HG02852 (cell line): ENCODE measurements around the gene GNAQ.

Experiments
- ATAC-seq: cut with Tn5 transposase; IDR thresholded peaks from one replicate; pipeline ENCODE4 v1.9.1; 2021; ENCODE audit warnings: mild to moderate bottlenecking, moderate library complexity; ENCODE audit not compliant: unreplicated experiment

The GNAQ gene

GRCh38 chr9:77826116-77826515 lies 205.5 kb downstream of the GNAQ start:
- no peak for ATAC-seq

GRCh38 chr9:77825361-77825760 lies 206.2 kb downstream of the GNAQ start:
- ATAC-seq: no peak

GRCh38 chr9:77820293-77820954 lies 211.2 kb downstream of the GNAQ start:
- ATAC-seq: no peak

GRCh38 chr9:77819657-77820056 lies 212.0 kb downstream of the GNAQ start:
- no peak for ATAC-seq

- ATAC-seq: no peak
Observed at GRCh38 chr9:77817590-77818311, 213.9 kb downstream of the GNAQ start.

GRCh38 chr9:77816641-77817341 lies 214.8 kb downstream of the GNAQ start:
- ATAC-seq: no peak

GRCh38 chr9:77815260-77815659 lies 216.4 kb downstream of the GNAQ start:
- no peak for ATAC-seq

- no peak for ATAC-seq
Observed at GRCh38 chr9:77811832-77812231, 219.8 kb downstream of the GNAQ start.

GRCh38 chr9:77810637-77811119 lies 220.9 kb downstream of the GNAQ start:
- ATAC-seq: no peak

GRCh38 chr9:77810047-77810446 lies 221.6 kb downstream of the GNAQ start:
- ATAC-seq: no peak

GRCh38 chr9:77809552-77809951 lies 222.1 kb downstream of the GNAQ start:
- no peak for ATAC-seq

GRCh38 chr9:77808751-77809081 lies 222.9 kb downstream of the GNAQ start:
- ATAC-seq: no peak

GRCh38 chr9:77807846-77808750 lies 223.5 kb downstream of the GNAQ start:
- no peak for ATAC-seq

- no peak for ATAC-seq
Observed at GRCh38 chr9:77807281-77807683, 224.3 kb downstream of the GNAQ start.

GRCh38 chr9:77806741-77807140 lies 224.9 kb downstream of the GNAQ start:
- no peak for ATAC-seq

- no peak for ATAC-seq
Observed at GRCh38 chr9:77805810-77806209, 225.8 kb downstream of the GNAQ start.

GRCh38 chr9:77803423-77803822 lies 228.2 kb downstream of the GNAQ start:
- ATAC-seq: no peak

GRCh38 chr9:77802515-77803293 lies 228.9 kb downstream of the GNAQ start:
- no peak for ATAC-seq

GRCh38 chr9:77802064-77802463 lies 229.5 kb downstream of the GNAQ start:
- no peak for ATAC-seq

GRCh38 chr9:77800924-77801551 lies 230.6 kb downstream of the GNAQ start:
- no peak for ATAC-seq
